GM18858 (cell line): Measurements from ENCODE around the gene TRIM29.
"Not testable (repeated sequence)": the region's sequence is repeated elsewhere in the genome, so short reads cannot be mapped to it uniquely, and the experiment has no call there.

Experiments
- ATAC-seq: cut with Tn5 transposase; IDR thresholded peaks from one replicate; pipeline ENCODE4 v1.9.1; 2021; ENCODE audit not compliant: unreplicated experiment

The TRIM29 gene, protein sequence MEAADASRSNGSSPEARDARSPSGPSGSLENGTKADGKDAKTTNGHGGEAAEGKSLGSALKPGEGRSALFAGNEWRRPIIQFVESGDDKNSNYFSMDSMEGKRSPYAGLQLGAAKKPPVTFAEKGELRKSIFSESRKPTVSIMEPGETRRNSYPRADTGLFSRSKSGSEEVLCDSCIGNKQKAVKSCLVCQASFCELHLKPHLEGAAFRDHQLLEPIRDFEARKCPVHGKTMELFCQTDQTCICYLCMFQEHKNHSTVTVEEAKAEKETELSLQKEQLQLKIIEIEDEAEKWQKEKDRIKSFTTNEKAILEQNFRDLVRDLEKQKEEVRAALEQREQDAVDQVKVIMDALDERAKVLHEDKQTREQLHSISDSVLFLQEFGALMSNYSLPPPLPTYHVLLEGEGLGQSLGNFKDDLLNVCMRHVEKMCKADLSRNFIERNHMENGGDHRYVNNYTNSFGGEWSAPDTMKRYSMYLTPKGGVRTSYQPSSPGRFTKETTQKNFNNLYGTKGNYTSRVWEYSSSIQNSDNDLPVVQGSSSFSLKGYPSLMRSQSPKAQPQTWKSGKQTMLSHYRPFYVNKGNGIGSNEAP

DNA sequence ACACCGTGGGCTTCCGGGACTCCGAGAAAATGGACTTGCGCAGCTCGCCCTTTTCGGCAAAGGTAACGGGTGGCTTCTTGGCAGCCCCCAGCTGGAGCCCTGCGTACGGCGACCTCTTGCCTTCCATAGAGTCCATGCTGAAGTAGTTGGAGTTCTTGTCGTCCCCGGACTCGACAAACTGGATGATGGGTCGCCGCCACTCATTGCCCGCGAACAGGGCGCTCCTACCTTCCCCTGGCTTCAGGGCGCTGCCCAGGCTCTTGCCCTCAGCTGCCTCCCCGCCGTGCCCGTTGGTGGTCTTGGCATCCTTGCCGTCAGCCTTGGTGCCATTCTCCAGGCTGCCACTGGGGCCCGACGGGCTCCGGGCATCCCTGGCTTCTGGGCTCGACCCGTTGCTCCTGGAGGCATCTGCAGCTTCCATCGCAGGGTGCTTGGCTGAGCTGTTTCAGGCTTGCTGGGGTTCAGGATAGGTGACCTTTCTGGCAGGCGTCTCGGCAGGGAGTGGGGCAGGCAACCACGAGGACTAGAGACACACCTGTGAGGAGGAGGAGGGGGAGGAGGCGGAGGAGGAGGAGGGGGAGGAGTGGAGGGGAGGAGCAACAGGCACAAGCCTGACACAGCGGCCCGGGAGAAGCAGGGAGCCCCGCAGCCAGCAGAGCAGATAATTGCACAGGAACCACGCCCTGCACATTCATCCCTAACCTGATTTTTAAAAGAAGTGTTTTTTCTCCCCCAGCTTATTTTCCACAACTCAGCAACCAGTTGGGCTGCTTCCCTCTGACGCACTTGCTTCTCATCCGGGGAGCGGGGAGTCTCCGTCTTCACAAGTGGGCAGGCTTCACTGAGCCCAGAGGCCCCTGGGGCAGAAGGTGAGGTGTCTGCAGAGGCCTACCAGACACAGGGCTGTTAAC lies at the start of gene TRIM29:
TRIM29 (minus strand) TSS at position 503 of the 911 bp plus-strand sequence; CDS start at position 421, 82 bp downstream.
- ATAC-seq: no peak

DNA sequence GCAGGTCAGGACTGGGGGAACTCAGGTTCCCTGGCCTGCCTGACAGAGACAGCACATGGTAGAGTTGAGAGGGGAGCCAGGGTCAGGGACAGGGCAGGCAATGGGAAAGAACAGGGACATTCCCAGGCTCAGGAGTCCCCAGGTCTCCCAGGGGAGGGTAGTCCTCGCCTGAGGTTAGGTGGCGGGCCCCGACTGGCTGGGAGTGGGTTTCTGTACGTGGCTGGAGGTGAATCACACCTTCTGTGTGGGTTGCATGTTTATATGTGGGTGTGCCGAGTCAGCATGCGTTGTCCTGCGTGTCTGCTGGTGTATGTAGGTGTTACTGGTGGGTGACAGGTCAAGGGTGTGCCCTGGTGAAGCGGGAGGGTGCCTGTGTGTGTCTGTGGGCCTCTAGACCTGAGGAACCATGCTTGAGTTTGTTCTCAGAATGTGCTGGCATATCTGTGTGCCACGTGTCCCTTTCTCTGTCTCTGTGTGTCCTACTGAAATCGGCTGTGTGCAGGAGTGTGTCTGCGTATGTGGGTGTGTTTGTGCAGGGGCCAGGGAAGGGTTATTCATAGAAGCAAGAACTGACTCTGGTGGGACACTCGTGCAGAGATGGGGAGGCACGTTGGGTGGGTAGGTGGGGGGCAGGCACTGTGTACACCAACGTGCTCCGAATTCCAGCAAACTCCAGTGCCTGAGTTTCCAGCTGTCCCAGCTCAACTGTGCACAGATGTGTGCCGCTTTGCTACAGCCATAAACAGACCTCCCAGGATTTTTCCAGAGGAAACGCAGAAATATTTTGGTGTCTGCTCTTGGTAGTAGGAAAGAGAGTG lies 49.1 kb upstream of the TRIM29 start:
- peak; percentile 40 for ATAC-seq

DNA sequence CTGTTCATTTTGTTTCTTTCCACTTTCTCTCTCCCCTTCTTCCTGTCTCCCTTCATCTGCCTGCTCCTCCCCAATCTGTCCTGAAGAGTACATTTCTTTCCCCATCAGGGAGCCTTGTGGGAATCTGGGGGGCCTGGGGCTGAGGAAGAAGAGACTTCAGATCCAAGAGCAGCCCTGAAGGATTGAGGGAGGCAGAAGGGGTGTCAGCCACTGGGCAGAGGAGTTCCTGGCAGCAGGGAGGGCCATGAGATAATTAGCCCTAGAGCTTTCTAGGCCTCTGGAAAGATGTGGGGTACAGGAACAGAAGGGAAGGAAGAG lies 48.5 kb upstream of the TRIM29 start:
- no peak for ATAC-seq

DNA sequence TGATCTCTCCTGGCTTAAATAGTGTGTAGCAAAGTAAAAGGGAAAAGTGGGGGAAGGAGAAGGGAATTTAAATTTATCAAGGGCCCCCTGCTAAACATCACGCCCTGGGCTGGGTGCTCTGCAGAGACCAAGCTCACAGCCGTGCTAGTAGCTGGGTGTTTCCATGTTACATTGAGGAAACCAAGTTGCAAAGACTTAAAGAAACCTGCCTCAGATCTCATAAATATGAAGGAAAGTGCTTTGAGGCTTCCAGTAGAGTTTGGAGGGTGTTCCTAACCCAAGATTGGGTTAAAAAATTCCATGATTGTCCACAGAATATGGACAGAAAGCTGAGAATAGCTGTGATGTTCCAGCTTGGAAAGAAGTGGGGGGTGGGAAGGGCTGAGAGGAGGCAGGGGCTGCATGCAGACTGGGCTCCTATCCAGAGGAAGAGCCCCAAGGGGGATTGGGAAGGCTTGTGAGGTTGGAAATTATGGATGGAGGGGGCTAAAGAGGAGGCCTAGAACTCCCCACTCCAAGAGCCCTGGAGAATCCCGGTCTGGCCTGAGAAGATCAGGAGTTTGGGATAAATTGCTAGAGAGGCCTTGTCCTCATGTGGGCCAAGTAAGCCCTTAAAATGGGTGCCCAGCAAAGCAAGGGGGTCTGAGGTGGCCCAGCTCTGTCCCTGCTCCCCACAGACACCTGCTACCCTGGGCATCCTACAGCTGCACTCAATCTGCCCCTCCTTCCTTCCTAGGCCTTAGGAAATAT lies 48.0 kb upstream of the TRIM29 start:
- no peak for ATAC-seq

DNA sequence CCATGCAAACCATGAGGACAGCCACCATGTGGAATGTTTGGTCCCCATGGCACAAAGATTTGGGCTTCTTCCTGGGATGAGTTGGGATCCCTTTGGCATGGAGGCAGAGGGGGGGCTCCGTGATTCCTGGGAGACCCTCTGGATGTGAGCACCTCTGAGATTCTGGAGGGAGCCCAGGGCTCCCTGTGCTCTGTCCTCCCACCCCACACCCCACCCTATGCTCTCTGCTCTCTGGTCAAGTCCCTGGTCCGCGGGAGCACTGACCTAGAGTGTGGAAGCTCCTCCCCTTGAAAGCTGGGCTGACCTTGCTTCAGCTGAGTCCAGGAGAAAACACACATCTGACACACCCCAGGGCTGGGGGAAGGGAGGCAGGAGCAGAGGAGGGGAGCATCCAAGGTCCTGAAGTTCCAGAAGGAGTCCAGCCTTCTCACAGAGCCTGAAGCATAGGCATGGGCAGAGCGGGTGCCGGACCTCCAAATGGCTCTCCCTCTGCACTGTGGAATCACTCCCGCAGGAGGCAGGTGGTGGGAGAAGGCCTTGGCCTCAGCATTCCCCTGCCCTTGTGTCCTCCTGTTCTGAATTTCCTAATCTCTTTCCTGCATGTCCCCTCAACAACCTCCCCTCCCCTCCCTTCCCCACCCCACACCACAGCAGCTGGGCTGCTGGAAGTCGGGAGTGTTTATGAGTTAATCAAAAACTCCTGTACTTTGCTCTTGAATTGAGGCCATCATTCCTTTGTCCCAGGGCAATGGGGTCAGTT lies 47.2 kb upstream of the TRIM29 start:
- no peak for ATAC-seq

DNA sequence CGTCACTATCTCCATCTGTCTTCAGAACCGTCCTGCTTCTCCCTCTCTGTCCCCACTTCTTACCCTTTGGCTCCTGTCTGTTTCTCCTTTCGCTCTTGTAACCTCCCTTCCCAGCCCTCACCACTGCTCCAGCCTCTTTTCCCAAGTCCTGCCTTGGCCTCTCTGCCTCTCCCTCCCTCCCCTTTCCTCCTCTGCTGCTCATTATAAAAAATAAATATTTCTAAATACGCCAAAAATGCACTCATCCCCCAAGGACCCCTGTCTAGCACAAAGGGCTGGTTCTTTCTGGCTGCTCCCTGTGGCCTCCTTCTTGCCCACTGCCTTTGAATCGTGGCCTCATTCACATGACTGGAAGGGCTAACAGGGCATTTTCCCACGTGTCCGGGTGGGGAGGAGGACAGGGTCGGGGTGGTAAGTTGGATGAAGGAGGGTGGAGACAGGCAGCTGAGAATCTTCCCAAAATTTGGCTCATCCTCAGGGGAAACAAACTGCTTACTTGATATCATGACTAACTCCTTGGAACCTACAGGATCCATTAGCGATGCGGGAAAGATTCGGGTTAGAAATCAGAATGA lies 46.5 kb upstream of the TRIM29 start:
- no peak for ATAC-seq

DNA sequence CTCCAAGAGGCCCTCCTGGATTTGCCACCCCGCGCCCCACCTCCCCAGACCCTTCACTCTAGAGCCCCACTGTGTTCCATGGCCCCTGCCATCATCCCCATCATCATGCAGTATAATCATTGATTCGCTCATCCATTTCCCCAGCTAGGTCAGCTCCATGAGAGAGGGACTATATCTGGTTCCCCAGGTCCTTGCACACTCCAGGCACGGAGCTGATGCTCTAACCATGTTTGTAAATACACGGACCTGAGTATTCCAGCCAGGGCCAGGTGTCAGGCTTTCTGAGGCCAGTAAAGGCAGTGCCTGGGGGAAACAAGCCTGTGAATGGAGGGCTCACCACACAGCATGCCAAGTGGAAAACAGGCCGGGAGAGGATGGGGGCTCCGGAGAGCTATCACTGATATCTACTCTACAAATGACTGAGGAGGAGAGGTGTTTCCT lies 45.8 kb upstream of the TRIM29 start:
- no peak for ATAC-seq

DNA sequence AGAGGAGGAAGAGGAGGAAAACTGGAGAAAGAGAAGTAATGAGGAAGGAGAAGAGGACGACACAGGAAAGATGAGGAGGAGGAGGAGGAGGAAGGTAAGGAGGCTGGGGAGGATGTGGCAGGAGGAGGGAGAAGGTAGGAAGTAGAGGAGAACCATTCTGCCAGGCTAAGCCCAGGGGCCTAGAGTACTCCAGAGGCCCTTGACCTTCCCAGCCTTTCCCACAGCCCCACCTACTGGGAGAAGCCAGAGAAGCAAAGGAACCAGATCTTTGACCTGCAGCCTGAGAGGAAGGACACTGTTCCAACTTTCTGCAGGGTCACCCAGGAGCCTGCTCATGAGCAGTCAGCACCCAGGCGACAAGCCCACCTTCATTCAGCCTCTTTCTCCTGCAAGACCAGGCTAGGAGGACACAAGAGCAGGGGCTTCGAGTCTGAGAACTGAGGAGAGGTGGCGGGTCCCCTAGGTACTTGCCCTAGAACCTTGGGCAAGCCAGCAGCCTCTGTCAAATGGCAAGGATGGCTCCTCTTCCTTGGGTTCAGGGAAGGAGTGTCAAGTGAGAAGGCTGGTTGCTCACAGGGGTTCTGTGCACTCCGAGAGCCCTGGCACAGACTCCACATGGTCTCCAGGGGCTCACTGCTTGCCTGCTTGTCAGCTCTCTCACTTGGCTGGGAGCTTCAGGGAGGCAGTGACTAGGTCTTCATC lies 45.0 kb upstream of the TRIM29 start:
- ATAC-seq: no peak

DNA sequence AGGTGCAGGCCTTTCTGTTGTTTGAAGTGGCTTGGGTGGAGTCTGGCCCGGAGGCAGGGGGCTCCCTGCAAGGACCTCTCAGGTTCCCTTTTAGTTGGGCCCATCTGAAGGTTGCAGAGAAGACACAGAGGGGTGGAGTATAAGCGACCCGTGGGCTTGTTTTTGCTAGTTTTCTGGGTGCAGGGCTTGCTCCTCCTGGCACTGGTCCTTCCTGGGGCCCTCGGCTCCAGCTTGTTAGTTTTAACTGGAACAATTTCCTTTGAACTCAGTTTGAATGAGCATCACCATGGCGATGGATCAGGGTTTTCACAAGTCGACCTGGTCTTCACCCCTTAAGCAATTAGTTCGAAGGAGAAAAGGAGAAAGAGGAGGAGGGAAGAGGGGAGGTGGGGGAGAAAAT lies 44.5 kb upstream of the TRIM29 start:
- no peak for ATAC-seq

DNA sequence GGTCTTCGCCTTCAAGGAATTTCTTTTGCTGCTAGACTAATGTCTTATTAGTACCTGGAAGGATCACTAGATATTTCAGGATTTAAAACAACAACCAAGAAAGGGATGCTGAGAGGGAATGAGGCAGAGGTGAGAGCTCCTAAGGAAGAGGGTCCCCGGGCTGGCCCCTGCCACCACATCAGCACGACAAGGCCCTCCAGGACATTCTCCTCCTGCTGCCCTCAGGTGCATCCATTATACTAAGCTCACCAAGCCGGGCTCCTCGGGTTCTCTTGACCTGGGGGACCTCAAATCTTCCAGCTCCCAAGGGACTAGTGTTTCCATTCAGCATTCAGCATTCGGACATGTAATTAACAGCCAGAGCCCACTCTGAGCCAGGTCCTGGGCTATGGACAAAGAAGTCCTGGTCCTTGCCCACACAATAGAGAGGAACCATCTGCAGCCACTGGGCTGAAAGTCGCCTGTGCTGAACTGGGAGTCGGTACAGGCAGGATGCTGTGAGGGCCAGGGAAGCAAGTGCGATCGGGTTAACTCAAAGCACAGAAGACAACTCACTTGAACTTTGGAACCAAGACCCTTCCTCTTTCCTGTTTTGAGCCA lies 43.6 kb upstream of the TRIM29 start:
- ATAC-seq: no peak

DNA sequence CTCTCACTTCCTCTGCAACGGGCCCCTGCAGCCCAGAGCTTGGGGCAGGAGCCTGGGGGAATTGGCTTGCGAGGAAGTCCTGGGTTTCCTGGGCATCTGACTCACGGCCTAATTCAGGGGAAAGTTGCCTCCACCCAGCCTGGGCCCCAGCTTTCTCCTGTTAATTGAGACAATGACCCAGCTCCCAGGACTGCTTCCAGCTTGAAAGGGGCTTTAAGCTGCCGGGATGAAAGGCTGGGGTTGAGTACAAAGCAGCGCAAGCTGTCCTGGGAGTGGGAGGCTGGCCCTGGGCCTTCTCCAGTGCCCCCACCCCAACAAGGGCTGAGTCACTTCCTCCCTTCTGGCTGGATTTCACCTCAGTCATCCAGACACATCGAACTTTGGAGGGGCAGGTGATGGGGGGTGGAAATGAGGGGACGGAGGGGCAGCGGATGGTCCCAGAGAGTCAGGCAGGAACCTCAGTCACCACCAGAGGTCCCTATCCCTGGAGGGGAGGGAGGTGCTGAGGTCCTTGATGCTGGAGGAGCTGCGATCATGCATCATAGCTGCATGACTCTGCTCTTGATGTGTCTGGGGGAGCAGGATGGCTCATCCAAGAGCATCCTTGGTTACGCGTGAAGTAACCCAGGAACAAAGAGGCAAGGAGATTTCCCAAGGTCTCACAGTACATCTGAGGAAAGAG lies 42.8 kb upstream of the TRIM29 start:
- ATAC-seq: no peak

DNA sequence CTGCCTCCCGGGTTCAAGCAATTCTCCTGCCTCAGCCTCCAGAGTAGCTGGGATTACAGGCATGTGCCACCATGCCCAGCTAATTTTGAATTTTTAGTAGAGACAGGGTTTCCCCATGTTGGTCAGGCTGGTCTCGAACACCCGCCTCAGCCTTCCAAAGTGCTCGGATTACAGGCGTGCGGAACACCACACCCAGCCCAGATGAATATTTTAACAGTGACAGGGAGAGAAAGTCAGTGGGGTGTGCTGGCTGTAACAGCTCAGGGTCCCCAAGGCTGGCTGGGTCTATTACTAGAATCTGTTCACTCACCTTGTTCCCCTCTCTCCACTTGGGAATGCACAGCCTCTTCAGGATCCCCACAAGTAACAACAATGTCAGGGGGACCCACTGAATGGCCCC lies 42.1 kb upstream of the TRIM29 start:
- not testable (repeated sequence) for ATAC-seq

DNA sequence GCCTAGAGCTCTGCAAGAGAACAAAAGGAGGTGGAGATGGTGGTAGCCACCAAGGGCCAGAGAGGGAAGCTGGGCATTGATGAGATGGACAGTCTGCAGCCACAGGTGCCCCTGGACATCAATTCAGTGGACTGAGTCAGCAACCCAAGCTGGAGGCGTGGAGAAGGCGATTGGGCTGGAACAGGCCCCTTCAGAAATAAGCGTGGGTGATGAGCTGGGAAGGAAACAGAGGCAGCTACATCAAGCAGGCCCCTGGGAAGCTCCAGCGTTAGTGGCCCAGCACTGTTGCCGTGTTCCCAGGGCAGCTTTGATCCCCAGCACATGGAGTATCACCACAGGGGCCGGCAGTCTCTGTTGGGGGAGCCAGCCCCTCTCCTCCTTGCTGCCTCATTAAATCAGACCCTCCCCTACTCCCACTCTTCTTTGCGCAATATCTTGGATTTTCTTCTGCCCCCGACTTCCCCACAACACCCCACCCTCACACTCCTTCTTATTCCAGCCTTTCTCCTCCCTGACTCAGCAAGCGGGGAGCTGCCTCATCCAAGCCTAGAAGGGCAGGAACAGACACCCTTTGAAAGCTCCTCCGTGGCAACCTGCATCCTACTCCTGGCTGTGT lies 41.3 kb upstream of the TRIM29 start:
- ATAC-seq: no peak

DNA sequence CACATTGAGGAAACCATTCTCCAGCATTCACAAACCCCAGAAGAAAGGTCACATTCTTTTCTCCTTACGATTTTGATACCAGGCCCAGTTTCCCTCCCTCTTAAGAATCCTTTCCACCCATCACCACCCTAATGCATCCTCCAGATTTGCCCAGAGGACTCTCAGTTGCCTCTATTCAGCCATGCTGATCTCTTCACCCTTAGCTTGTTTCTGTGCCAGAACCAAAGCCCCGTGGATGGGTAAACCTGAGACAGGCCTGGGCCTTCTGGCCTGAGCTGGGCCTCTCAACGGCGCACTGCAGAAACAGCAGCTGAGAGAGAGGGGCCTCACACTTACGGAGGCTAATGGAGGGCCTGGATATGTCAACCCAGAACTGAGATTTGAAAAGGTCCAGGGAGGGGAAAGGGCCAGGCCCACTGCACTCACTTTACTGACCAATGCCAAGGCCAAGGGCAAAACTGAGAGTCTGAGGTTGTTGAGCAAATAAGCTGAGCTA lies 40.7 kb upstream of the TRIM29 start:
- no peak for ATAC-seq

DNA sequence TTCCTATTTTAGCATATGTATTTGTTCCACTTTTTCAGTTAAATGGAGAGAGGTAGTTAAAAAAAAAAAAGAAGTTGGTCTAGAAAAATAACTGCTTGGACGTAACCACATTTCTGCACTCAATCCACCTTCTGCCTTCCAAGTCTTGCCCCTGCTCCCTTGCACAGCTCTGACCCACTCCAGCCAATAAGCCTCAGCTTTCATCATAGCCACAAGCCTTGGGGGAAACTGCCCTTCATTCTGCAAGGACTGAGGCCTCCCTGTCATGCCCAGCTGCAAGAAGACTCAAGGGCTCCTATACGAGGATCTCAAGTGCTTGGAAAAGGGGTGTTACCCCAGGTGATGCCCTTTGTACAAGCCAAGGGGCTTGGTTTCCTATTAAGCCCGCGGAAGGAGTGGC lies 37.0 kb upstream of the TRIM29 start:
- ATAC-seq: no peak

DNA sequence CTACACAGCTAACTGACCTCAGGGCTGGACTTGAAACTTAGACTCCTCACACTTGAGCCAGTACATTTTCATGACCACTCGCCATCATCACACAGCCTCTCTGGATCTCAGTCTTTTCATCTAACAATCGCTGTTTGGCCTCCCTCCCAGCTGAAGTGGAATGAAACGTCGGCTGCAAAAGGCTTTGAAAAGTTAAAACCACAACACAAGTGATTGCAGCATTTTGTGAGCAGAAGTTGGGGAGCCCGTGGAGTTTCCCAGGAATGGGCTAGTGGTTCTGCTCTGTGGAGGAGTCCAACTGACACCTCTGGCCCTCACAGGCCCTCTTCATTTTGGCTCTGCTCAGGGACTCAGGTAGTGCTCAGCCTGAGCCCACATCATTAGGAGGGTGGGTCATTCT lies 35.9 kb upstream of the TRIM29 start:
- no peak for ATAC-seq
